HG02571 (cell line): ENCODE measurements around the gene CLCN6.

Experiments used
- ATAC-seq: cut with Tn5 transposase; IDR thresholded peaks from one replicate; pipeline ENCODE4 v1.9.1; 2021; ENCODE audit warnings: mild to moderate bottlenecking, moderate library complexity; ENCODE audit not compliant: unreplicated experiment

The CLCN6 gene

GRCh38 chr1:11805422-11806306 lies at the start of gene CLCN6, which contains the start of gene MTHFR:
TSS of gene CLCN6 (plus strand) at chr1:11806191. CDS start at chr1:11806263, 72 bp downstream.
TSS of gene MTHFR (minus strand) at chr1:11805964. CDS start at chr1:11803116, 2,848 bp downstream.
- ATAC-seq = peak; percentile 88

GRCh38 chr1:11757047-11757446 lies 48.9 kb upstream of the CLCN6 start:
- ATAC-seq = no peak

- no peak for ATAC-seq
Observed at GRCh38 chr1:11759791-11760190, 46.2 kb upstream of the CLCN6 start.

GRCh38 chr1:11761285-11761684 lies 44.7 kb upstream of the CLCN6 start:
- ATAC-seq = no peak

- ATAC-seq = no peak
Observed at GRCh38 chr1:11761988-11762406, 44.0 kb upstream of the CLCN6 start, which contains the start of gene C1orf167. TSS of gene C1orf167 (plus strand) at chr1:11762193. CDS start at chr1:11764401, 2,208 bp downstream.

- ATAC-seq = no peak
Observed at GRCh38 chr1:11764115-11764514, 41.9 kb upstream of the CLCN6 start.

- no peak for ATAC-seq
Observed at GRCh38 chr1:11764519-11764918, 41.5 kb upstream of the CLCN6 start.

GRCh38 chr1:11765661-11766428 lies 40.1 kb upstream of the CLCN6 start:
- no peak for ATAC-seq

GRCh38 chr1:11766429-11766776 lies 39.6 kb upstream of the CLCN6 start:
- no peak for ATAC-seq

- no peak for ATAC-seq
Observed at GRCh38 chr1:11767922-11768704, 37.9 kb upstream of the CLCN6 start.

GRCh38 chr1:11768821-11769220 lies 37.2 kb upstream of the CLCN6 start:
- ATAC-seq = no peak

- no peak for ATAC-seq
Observed at GRCh38 chr1:11769274-11769673, 36.7 kb upstream of the CLCN6 start.

GRCh38 chr1:11770011-11770410 lies 36.0 kb upstream of the CLCN6 start:
- ATAC-seq = no peak

GRCh38 chr1:11771481-11772043 lies 34.4 kb upstream of the CLCN6 start:
- ATAC-seq = no peak

GRCh38 chr1:11772458-11772857 lies 33.5 kb upstream of the CLCN6 start:
- ATAC-seq = no peak

- no peak for ATAC-seq
Observed at GRCh38 chr1:11774753-11775152, 31.2 kb upstream of the CLCN6 start.

GRCh38 chr1:11777658-11778322 lies 28.2 kb upstream of the CLCN6 start:
- no peak for ATAC-seq

GRCh38 chr1:11778336-11778735 lies 27.7 kb upstream of the CLCN6 start:
- no peak for ATAC-seq

- no peak for ATAC-seq
Observed at GRCh38 chr1:11778844-11779623, 27.0 kb upstream of the CLCN6 start.
